ENCODE results near the gene NME3. TPM values are rescaled to one million over a fixed set of nuclear protein-coding genes. Genes with fewer than 3 reads are reported as not detected.

The NME3 gene
- total RNA-seq, 1 experiment from 2014 or later, result 76.9 TPM

DNA sequence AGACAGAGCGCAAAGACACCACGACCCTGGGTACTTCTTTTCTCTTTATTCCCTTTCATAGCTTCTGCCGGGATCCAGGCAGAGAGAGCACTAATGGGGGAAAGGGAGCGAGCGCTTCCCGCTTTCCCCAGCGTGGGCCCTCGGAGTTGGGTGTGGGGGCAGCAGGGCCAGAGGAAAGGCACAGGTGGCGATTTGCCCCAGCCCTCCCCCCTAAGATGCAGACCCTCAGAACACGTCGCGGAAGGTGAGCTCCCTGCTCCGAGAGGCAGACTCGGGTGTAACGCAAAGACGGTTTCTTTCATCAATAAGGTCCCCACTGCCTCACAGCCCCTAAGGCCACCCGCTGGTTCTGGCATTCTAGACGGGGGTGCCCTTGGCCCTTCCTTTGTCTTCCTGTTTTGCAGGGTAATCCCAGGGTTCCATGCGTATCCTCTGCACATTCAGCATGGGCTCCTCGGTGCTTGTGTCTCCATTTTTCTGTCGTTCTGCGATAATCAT lies 570 bp upstream of the NME3 start:
- Histone ChIP-seq H3K27me3 (ENCODE audit: insufficient read depth, low read length) (no peaks in the 10 kb centered on the region), H3K4me1 (ENCODE audit: insufficient read depth, low read length) (no peaks in the 10 kb centered on the region), H2BK20ac (ENCODE audit: low read depth, low read length, poor library complexity, severe bottlenecking) (no peak overlapping the region), H4K5ac (ENCODE audit: insufficient read length, low read depth, low read length) (no peak overlapping the region), H3K79me2 (ENCODE audit: insufficient read depth, low read length) (no peaks in the 10 kb centered on the region; the same call in 1 of the 2 replicates), H3K14ac (ENCODE audit: insufficient read depth, low read length) (peak overlapping the region; percentile 5; the same call in 1 of the 2 replicates), H3T11ph (ENCODE audit: low read length) (no peak overlapping the region), H2BK120ac (ENCODE audit: low read depth, low read length, poor library complexity, severe bottlenecking) (no peak overlapping the region), H3K23me2 (ENCODE audit: insufficient read length, low read depth, low read length, poor library complexity, severe bottlenecking) (peaks cover 9% of the 10 kb centered on the region), H3K9ac (ENCODE audit: extremely low read depth, insufficient read length, low read length) (peak overlapping the region; percentile 66), H4K91ac (ENCODE audit: insufficient read length, low read depth, low read length) (no peak overlapping the region), H3K4ac (ENCODE audit: low read depth, low read length) (no peak overlapping the region), H4K20me1 (ENCODE audit: control insufficient read depth, insufficient read depth, insufficient read length) (no peaks in the 10 kb centered on the region), H2AK5ac (ENCODE audit: insufficient read length, low read length) (no peak overlapping the region), H3K9me3 (ENCODE audit: control insufficient read depth, low read depth, low read length) (no peaks in the 10 kb centered on the region), H2BK5ac (ENCODE audit: insufficient read length, low read length) (no peak overlapping the region), H4K8ac (replicated peaks; ENCODE audit: insufficient read length, low read depth, low read length) (no peak overlapping the region), H3K18ac (ENCODE audit: insufficient read length, low read depth, low read length) (no peak overlapping the region), H2BK12ac (ENCODE audit: insufficient read length, low read depth, low read length) (no peak overlapping the region), H3K23ac (ENCODE audit: insufficient read length, low read depth, low read length) (no peak overlapping the region), H3K56ac (ENCODE audit: insufficient read length, low read depth, low read length) (no peak overlapping the region), H2BK15ac (ENCODE audit: low read depth, low read length) (no peak overlapping the region), H2AFZ (ENCODE audit: low read length) (no peak overlapping the region), H3K27ac (ENCODE audit: insufficient read length, low read depth, low read length) (no peak overlapping the region), H3K4me2 (ENCODE audit: insufficient read depth, insufficient read length, low read length) (peak overlapping the region; percentile 47), H3K79me1 (ENCODE audit: insufficient read depth, low read depth, low read length, poor library complexity, severe bottlenecking) (peaks cover 5% of the 10 kb centered on the region)
- Mint-ChIP-seq H3K27ac (peak overlapping the region; percentile 98 to 99 (median 99); a peak in 6 of 7 replicates), H3K4me3 (peak overlapping the region; percentile 95 to 98), H3K36me3 (ENCODE audit: insufficient read depth in 1 of 3, low read depth in 3 of 3) (peaks cover 11 to 52% (median 33%) of the 10 kb centered on the region in 3 experiments; a peak in 6 of 7 replicates), H3K27me3 (ENCODE audit: low read depth) (no peaks in the 10 kb centered on the region; the same call in 1 of the 2 replicates), H3K4me1 (peaks cover 3 to 19% of the 10 kb centered on the region in 2 experiments), H3K9me3 (no peaks in the 10 kb centered on the region)
- DNase-seq, result peak; percentile 54
- WGBS (ENCODE audit: extremely low coverage, insufficient read length, low lambda C conversion rate), result no CpG with 5 or more reads among the region's 22 CpGs
- TF ChIP-seq, protein P1, sequence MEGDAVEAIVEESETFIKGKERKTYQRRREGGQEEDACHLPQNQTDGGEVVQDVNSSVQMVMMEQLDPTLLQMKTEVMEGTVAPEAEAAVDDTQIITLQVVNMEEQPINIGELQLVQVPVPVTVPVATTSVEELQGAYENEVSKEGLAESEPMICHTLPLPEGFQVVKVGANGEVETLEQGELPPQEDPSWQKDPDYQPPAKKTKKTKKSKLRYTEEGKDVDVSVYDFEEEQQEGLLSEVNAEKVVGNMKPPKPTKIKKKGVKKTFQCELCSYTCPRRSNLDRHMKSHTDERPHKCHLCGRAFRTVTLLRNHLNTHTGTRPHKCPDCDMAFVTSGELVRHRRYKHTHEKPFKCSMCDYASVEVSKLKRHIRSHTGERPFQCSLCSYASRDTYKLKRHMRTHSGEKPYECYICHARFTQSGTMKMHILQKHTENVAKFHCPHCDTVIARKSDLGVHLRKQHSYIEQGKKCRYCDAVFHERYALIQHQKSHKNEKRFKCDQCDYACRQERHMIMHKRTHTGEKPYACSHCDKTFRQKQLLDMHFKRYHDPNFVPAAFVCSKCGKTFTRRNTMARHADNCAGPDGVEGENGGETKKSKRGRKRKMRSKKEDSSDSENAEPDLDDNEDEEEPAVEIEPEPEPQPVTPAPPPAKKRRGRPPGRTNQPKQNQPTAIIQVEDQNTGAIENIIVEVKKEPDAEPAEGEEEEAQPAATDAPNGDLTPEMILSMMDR (conservative IDR thresholded peaks at IDR 0.05), result no peak

All from H9 (cell line).